Fibroblast of pulmonary artery (primary cell): ENCODE results near the gene ITGB7.

Source experiments
- DNase-seq: peaks from one replicate; pipeline ENCODE4 v3.0.0-alpha.2; 2010; ENCODE audit warnings: low read depth
- H3K4me3 ChIP-seq: replicated peaks from 2 replicates; pipeline ENCODE4 v1.5.1; 2011; ENCODE audit warnings: low read depth, mild to moderate bottlenecking, control low read depth, low read length, moderate library complexity
- TF ChIP-seq, protein P1 (sequence below): IDR thresholded peaks from 2 replicates; pipeline ENCODE4 v1.5.1; 2011; ENCODE audit warnings: mild to moderate bottlenecking, control low read depth, low read length, inconsistent platforms; ENCODE audit errors: missing control alignments

Gene ITGB7

DNA sequence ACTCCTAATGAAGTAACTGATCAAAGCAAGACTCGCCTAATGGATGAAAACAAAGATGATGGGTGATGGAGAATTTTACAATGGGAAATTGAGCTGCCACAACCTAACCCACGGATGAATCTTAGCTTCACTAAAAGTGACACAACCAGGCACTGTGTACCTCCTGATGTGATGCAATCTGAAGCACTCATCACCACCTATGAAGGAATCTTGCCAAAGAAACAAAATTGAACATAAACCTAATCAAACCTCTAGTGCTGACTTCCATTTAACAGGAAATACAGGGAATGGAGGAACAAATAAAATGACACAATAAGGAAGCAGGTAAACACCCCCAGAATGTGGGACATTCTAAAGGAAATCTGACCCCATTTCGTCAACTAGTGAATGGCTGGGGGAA is 38.2 kb upstream of the ITGB7 start:
- DNase-seq = no peak
- TF ChIP-seq, protein P1, sequence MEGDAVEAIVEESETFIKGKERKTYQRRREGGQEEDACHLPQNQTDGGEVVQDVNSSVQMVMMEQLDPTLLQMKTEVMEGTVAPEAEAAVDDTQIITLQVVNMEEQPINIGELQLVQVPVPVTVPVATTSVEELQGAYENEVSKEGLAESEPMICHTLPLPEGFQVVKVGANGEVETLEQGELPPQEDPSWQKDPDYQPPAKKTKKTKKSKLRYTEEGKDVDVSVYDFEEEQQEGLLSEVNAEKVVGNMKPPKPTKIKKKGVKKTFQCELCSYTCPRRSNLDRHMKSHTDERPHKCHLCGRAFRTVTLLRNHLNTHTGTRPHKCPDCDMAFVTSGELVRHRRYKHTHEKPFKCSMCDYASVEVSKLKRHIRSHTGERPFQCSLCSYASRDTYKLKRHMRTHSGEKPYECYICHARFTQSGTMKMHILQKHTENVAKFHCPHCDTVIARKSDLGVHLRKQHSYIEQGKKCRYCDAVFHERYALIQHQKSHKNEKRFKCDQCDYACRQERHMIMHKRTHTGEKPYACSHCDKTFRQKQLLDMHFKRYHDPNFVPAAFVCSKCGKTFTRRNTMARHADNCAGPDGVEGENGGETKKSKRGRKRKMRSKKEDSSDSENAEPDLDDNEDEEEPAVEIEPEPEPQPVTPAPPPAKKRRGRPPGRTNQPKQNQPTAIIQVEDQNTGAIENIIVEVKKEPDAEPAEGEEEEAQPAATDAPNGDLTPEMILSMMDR = no peak
- H3K4me3 ChIP-seq = no peak overlapping the region

DNA sequence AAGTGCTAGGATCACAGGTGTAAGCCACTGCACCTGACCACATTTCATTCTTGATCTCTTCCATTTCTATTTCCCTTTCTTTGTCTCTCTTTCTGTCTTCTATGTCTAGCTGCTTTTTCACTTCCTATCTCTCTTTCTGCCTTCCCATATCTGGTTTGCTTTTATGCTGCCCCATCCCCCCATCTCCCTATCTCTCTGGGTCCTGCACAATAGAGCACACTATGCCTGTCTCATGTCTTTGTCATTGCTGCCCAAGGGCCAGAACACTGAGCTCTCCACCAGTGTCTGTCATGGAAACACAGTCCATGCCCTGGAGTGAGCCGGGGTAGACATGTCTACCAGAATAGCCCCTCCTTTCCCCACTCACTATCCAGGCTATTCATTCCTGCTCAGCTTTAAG is 37.3 kb upstream of the ITGB7 start:
- TF ChIP-seq, protein P1 = no peak
- H3K4me3 ChIP-seq = no peak overlapping the region
- no peak for DNase-seq

DNA sequence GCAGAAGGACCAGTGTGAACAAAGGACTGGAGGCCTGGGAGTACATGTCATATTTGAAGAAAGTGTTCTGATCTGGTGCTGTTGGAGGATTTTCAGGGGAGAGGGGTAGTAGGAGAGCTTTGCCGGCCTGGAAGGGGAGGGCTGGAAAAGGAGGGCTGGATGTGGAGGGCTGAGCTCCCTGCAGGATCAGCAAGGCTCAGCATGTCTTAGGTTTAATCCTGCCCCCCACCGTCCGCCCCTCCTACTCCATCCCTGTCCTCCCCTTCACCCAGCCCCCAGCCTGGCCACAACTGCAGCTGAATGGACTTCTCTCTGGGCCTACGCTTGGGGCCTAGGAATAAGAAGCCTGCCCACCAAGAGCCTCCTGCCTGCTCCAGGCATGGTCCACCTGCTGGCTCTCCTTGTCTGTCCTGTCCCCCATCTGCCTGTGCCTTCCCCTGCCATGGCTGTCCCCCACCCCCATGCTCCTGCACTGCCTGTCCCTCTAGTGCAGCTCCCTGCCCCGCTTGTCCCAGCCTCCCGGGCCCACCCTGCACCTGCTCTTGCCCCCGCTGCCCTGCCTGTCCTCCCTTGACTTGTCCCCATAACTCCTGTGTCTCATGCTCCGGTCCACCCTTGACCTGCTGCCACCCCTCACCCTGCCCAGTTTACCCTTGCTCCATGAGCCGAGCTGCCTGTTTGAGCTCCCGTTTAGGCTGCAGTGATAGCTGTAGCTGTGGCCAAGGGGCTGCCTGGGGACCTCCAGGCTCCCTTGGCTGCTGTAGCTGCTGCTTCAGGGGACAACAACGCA is 34.8 kb upstream of the ITGB7 start:
- DNase-seq = no peak
- TF ChIP-seq, protein P1 = no peak
- H3K4me3 ChIP-seq = no peak overlapping the region

DNA sequence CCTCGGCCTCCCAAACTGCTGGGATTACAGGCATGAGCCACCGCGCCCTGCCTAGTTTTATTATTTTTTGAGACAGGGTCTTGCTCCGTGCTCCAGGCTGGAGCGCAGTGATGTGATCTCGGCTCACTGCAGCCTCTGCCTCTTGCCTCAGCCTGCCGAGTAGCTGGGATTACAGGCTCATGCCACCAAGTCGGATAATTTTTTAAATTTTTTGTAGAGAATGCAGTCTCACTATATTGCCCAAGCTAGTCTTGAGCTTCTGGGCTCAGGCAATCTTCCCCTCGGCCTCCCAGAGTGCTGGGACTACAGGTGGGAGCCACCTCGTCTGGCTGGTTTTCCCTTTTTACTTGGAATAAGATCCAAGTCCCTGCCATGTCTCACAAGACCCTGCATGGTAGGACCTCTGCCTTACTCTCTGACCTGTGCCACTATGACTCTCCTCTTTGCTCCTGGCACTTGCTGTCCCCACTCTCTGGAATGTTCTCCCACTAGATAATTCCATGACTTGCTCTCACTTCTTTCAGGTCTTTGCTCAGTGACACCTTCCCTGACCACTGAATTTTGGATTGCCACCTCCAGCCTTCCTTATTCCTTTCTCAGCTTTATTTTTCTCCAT is 32.7 kb upstream of the ITGB7 start:
- DNase-seq = no peak
- TF ChIP-seq, protein P1 = no peak
- no peak overlapping the region for H3K4me3 ChIP-seq

DNA sequence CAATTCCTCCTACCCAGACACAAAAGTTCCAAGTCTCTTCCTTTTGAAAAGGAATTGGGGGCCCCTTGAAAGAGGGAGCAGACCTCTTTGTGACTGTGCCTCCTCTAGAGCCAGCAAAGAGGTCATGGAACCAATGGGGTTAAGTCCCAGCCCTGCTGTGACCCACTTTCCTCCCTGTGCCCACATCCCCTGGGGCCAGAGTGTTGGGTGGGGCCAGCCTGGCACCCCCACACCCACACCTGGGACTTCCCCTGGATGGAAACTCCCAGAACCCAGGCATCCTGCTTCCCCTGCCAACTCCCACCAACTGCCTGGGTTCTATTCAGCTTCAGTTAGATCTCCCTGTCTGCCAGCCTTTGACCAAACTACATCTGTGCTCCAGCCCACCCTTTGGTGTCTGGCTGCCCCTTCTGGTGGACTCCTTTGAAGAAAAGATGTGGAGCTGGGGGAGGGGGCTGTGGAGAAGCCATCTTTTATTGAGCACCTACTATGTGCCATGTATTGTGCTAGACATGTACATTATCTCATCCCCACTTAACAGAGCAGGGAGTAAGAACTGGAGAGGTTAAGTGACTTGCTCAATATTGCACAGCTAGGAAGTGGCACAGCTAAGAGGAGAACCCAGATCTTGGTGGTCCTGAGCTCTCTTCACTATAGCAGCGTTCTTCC is 29.5 kb upstream of the ITGB7 start:
- no peak overlapping the region for H3K4me3 ChIP-seq
- DNase-seq = no peak
- TF ChIP-seq, protein P1 = no peak

DNA sequence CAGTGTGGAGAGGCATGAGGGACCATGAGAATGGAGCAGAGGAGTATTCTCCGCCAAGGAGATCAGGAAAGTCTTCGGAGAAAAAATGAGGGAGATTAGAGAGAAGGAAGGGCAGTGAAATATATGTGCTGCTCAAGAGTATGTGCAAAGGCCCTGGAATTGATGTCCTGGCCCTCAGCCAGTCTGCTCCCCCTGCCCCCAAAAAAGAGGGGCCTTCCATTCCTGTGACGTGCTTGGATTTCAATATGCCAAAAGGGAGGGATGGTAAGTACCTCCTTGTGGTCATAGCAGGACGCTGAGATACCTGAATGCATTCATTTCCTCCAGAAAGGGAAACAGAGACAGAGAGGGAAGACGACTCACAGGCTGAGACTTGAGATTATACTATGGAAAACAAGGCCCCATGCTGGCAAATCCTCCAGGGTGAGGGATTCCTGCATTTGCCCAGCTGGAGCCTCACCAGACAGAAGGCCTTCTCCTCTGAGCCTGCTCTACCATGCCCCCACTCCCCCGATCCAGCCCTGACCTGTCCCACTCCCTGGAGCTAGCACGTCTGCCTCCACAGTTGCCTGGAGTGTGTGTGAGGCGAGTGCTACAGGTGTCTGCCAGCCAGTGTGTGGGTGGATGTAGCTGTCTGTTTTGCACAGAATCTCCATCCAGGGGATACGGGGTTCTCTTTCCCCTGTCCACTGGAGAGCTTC is 28.8 kb upstream of the ITGB7 start:
- no peak for DNase-seq
- TF ChIP-seq, protein P1 = no peak
- no peak overlapping the region for H3K4me3 ChIP-seq
